ENCODE measurements around the gene SRGAP3.
A peak's percentile ranks its signal among the peaks of the same experiment; 100 is the strongest.

Gene SRGAP3

DNA sequence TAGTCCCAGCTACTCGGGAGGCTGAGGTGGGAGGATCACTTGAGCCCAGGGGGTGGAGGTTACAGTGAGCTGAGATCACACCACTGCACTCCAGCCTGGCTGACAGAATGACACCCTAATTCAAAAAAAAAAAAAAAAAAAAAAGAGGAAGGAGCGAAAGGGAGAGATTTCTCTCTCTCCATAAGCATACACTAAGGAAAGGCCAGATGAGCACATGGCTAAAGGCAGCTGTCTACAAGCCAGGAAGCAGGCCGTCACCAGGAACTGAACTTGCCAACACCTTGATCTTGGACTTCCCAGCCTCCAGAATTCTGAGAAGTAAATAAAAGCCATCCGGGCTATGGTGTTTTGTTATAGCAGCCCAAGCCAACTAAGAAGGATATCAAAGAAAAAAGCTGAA is 7.5 kb downstream of the SRGAP3 start:
- Mint-ChIP-seq H3K27ac (no peak overlapping the region), H3K4me3 (no peak overlapping the region), H3K9me3 (no peaks in the 10 kb centered on the region), H3K4me1 (no peaks in the 10 kb centered on the region), H3K27me3 (no peaks in the 10 kb centered on the region)
- no peak for DNase-seq
- ATAC-seq, result no peak

DNA sequence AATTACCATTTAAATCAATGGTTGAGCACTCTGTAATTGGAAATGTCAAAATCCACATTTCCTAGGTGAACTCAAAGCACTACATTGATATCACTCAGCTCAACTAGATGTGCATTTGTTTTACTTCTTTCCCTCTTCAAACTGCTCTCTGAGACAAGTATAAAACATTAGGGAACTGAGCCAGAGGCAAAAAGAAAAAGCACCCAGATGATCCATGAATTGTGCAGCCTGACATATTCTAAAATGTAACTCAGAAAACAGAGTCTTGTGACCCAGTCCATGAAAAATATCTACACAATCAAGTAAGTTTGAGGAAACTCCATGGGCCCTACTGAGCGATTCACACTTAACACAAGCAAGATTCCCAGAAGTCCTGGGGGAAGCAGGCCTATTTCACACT is 9.8 kb downstream of the SRGAP3 start:
- no peak overlapping the region for H3K27ac Mint-ChIP-seq
- H3K4me1 Mint-ChIP-seq, result no peaks in the 10 kb centered on the region
- no peaks in the 10 kb centered on the region for H3K9me3 Mint-ChIP-seq
- H3K27me3 Mint-ChIP-seq, result no peaks in the 10 kb centered on the region
- no peak overlapping the region for H3K4me3 Mint-ChIP-seq
- DNase-seq (no peak), ATAC-seq (no peak)

DNA sequence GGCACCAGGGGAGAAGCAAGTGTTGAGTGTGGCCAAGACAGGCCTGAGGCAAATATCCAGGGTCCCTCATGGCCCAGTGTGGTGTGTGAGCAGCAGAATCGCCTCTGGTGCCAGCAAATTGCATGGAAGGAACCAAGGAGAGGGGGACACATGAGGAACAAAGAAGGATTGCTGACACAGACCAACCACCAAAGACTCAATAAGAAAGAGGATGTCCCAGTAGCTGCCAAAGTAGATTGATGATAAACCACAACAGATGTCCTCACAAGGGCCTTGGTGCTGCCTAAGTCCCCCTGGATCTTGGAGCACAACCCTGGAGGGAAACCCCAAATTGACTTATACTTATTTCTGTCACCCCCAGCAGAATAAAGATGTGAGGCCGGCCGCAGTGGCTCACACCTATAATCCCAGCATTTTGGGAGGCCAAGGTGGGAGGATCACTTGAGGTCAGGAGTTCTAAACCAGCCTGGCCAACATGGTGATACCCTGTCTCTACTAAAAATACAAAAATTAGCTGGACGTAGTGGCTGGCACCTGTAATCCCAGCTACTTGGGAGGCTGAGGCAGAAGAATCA is 10.6 kb downstream of the SRGAP3 start:
- H3K27ac Mint-ChIP-seq, result no peak overlapping the region
- H3K9me3 Mint-ChIP-seq, result no peaks in the 10 kb centered on the region
- ATAC-seq (no peak), DNase-seq (no peak)
- no peak overlapping the region for H3K4me3 Mint-ChIP-seq
- H3K27me3 Mint-ChIP-seq, result no peaks in the 10 kb centered on the region
- H3K4me1 Mint-ChIP-seq, result no peaks in the 10 kb centered on the region

DNA sequence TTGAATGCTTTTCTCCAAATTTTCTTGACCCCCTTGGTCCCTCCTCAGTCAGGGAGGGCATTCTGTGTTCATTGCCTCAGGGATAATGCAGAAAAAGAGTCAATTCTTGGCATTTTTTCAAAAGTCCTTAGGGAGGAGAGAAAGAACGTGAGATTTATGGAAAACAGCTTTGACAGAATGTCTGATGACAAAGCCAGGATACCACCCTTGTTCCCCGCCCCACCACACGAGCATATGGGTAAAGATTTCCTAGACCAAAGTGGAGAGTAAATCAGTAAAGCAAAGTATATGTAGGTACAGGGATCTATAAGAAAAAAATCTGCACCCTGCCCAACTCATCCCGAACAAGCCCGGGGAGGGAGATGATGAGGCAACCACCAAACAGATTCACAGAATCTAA is 11.2 kb downstream of the SRGAP3 start:
- ATAC-seq (no peak), DNase-seq (no peak)
- Mint-ChIP-seq H3K27ac (no peak overlapping the region), H3K27me3 (no peaks in the 10 kb centered on the region), H3K4me3 (no peak overlapping the region), H3K4me1 (no peaks in the 10 kb centered on the region), H3K9me3 (no peaks in the 10 kb centered on the region)

DNA sequence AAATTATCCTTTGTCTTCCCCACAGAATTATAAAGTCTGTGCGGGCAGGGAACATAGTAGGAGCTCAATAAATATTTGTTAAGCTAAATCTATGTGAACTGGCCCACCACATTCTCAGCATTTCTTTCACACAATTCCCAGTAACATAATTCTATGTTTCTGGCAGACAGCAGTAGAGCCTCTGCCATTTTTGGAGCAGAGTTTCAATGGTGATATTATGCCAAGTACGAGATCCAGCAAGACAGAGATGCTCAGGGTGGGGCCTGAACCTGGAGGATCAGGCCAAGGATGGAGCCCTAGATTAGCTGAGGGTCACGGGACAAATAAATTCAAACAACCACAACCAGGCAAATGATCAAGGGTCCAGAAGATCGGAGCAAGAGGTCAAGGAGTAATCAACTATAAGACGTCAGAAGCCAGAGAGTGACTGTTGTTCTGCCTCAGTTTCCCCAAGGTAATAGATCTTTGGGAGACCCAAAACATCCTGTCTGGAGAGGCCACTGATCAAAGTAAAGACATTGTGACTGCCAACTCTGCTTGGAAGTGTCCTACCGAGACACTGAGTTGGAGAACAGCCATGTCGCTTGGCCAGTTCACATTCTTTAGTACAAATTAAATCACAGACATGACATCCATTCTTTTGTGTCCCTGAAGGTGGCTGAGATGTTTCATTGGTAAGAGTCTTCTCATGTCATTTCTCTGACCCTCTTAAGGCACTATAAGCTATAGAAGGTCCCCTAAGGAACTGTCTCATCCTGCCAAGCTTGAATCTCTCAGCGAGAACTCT is 15.4 kb downstream of the SRGAP3 start:
- Mint-ChIP-seq H3K9me3 (no peaks in the 10 kb centered on the region), H3K4me1 (no peaks in the 10 kb centered on the region)

DNA sequence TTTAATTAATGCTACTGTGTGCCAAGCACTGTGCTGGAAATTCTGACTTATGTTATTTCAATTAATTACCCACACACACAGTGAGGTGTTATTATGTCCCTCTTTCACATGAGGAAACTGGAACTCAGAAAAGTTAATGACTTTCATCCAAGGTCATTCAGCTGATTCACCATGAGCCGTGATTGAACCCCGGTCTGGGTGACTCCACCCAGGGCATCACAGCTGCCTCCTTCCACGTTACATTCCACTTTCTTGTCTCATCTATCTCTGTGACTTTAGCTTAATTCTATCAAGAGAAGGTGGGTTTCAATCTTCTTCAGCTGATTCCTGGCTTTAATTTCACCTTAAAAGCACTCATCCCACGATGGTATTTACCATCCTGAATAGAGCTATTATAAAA is 16.3 kb downstream of the SRGAP3 start:
- no peaks in the 10 kb centered on the region for H3K4me1 Mint-ChIP-seq

More for the DNA sequence above, 15.4 kb downstream of the SRGAP3 start:
- Mint-ChIP-seq H3K4me3 (no peak overlapping the region), H3K27me3 (no peaks in the 10 kb centered on the region), H3K27ac (no peak overlapping the region)
- DNase-seq (no peak), ATAC-seq (no peak)

DNA sequence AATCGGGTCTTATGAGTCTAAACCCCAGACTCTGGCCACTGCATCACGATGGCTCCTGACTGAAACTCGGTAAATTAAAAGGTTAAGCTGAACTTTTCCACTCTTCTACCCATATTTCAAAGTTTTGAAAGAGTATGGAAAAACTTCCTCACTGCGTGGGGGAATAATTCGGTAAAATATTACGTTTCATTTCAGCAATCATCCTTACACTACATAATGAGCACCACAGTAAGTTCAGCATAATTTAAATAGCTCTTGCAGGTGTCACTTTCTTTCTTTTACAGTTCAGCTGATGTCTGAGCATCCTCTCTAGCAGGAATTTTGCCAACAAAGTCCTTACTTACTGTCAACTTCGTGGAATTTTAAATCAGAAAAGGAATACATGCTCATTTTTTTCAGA is 17.5 kb downstream of the SRGAP3 start:
- DNase-seq (no peak), ATAC-seq (no peak)
- Mint-ChIP-seq H3K4me3 (no peak overlapping the region), H3K4me1 (no peaks in the 10 kb centered on the region), H3K9me3 (no peaks in the 10 kb centered on the region), H3K27me3 (no peaks in the 10 kb centered on the region), H3K27ac (no peak overlapping the region)

More for the DNA sequence above, 16.3 kb downstream of the SRGAP3 start:
- Mint-ChIP-seq H3K9me3 (no peaks in the 10 kb centered on the region), H3K27me3 (no peaks in the 10 kb centered on the region), H3K27ac (peak overlapping the region in 1 of 2 donors; percentile 92), H3K4me3 (no peak overlapping the region)
- DNase-seq (no peak), ATAC-seq (no peak)

DNA sequence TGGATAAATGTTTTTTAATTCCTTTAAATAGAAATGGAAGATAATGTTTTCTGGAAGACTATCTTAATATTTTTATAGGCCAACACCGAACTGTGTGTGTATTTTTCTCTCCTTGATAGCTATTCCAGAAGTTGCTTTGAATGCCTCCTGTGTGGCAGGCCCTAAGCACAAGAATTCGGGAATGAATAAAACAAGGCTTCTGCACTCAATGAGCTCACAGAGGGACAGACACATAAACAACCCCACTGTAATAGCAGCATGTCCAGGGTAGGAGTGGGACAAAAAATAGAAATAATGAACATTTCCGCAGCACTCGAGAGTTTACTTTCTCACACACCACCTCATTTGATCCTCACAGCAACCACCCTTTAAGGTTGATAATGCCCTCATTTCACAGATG is 18.0 kb downstream of the SRGAP3 start:
- ATAC-seq, result no peak
- Mint-ChIP-seq H3K4me3 (no peak overlapping the region), H3K27ac (no peak overlapping the region), H3K9me3 (no peaks in the 10 kb centered on the region), H3K27me3 (no peaks in the 10 kb centered on the region), H3K4me1 (no peaks in the 10 kb centered on the region)
- DNase-seq, result no peak

DNA sequence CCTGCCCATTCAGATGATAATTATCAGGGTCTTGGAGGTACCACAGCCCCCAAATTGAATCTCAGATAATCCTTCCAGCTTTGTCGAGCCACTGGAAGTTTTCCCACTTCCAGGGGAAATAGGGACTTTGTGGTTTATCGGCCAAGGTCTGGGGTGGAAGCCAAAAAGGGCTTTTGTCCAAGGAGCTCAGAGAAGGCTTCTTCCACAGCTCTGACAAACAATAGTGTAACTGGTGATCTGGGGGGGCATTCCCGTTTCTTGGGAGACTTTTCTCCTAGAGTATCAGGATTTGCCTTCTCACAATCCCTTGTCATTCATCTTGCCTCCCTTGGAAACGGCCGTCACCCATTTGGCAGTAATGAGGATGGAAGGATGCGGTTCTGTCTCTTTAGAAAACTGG is 18.4 kb downstream of the SRGAP3 start:
- Mint-ChIP-seq H3K27ac (no peak overlapping the region), H3K27me3 (no peaks in the 10 kb centered on the region), H3K4me3 (no peak overlapping the region), H3K4me1 (no peaks in the 10 kb centered on the region), H3K9me3 (no peaks in the 10 kb centered on the region)
- no peak for ATAC-seq
- no peak for DNase-seq

DNA sequence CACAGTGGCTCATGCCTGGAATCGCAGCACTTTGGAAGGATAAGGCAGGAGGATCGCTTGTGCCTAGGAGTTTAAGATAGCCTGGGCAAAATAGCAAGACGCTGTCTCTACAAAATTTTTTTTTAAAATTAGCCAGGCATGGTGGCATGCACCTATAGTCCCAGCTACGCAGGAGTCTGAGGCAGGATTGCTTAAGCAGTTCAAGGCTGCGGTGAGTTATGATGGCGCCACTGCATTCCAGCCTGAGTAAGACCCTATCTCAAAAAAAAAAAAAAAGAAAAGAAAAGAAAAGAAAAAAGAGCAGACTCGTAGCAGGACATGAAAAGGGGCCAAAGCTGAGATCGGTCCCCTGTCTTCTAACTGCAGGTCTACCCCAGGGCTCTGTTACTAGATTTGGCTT is 18.9 kb downstream of the SRGAP3 start:
- Mint-ChIP-seq H3K9me3 (no peaks in the 10 kb centered on the region), H3K27ac (no peak overlapping the region), H3K4me3 (no peak overlapping the region), H3K27me3 (no peaks in the 10 kb centered on the region), H3K4me1 (no peaks in the 10 kb centered on the region)
- DNase-seq, result no peak
- ATAC-seq, result no peak

DNA sequence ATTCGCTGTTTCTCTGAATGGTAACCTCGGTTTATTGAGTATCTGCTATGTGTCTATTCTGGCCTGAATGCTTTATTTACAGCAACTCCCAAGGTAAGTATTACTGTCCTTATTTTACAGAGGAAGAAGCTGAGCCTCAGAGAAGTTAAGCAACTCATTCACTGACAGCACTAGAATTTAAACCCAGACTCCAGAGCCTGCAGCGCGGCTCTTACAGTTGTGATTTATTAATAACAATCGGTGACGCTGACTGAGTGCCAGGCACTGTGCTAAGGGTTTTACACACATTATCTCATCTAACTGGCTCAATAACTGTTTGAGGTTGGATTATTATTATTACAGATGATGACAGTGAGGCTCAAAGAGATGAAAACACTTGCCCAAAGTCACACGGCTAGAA is 19.6 kb downstream of the SRGAP3 start:
- Mint-ChIP-seq H3K9me3 (no peaks in the 10 kb centered on the region), H3K4me3 (no peak overlapping the region), H3K27ac (peak overlapping the region in 1 of 2 donors; percentile 44), H3K4me1 (peaks cover 4% of the 10 kb centered on the region), H3K27me3 (no peaks in the 10 kb centered on the region)
- DNase-seq, result no peak
- no peak for ATAC-seq

DNA sequence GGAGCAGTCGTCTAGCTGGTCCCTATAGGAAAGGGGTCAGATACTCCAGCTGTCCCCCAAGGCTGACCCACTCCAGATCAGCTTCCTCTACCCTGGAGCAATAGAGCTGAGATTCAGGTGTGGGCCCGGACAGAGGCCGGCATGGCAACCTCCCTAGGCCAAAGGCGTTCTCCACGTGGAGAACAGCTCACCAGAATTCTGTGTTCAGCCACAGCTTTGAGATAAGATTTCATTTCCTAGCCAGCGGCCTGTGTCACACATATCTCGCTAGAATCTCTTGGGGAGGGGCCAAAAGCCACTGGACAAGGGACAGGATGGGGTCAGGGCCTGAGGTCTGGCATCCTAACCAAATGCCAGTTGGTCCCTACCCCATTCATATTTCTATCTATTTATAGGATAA is 20.1 kb downstream of the SRGAP3 start:
- DNase-seq (no peak), ATAC-seq (no peak)
- Mint-ChIP-seq H3K4me1 (peaks cover 10% of the 10 kb centered on the region), H3K27ac (no peak overlapping the region), H3K27me3 (no peaks in the 10 kb centered on the region), H3K4me3 (no peak overlapping the region), H3K9me3 (no peaks in the 10 kb centered on the region)

DNA sequence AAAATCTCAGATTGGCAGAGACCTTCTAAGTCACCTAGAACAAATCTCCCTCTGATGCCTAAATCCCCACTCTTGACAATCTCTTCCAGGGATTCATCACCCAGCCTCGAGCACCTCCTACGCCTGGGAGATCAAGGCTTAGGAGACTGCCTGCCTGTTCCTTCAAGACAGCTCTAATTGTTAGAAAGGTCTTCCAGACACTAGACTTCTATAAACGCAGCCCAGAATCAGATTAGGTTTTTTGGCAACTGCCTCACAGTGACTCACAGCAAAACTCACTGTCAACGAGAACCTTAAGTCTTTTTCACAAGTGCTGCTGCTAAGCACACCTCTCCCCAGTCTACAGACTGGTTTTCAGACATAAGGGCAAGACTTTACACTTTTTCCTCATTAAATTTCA is 23.1 kb downstream of the SRGAP3 start:
- DNase-seq, result no peak
- no peak overlapping the region for H3K27ac Mint-ChIP-seq
- peaks cover 22% of the 10 kb centered on the region for H3K4me1 Mint-ChIP-seq
- H3K27me3 Mint-ChIP-seq, result no peaks in the 10 kb centered on the region
- no peaks in the 10 kb centered on the region for H3K9me3 Mint-ChIP-seq
- ATAC-seq, result no peak
- H3K4me3 Mint-ChIP-seq, result no peak overlapping the region

DNA sequence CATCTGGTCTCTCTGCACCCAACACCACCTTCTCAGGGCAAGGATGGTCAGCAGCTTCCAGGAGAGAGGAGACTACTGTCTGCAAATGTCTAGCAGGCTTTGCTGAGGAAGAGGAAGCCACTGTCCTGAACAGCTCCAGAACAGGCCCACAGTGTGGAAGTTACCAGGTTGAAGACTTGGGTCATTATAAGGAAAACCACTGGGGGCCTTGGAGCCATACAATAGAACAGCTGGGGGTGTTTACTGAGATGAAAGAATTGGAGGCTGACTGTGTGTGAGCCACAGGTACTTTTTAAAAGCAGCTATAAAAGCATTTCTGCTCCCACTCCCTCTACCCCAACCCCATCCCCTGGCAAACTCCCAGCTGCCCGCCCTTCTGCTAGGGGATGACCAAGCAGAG is 24.2 kb downstream of the SRGAP3 start:
- Mint-ChIP-seq H3K4me3 (no peak overlapping the region), H3K4me1 (peaks cover 22% of the 10 kb centered on the region)

DNA sequence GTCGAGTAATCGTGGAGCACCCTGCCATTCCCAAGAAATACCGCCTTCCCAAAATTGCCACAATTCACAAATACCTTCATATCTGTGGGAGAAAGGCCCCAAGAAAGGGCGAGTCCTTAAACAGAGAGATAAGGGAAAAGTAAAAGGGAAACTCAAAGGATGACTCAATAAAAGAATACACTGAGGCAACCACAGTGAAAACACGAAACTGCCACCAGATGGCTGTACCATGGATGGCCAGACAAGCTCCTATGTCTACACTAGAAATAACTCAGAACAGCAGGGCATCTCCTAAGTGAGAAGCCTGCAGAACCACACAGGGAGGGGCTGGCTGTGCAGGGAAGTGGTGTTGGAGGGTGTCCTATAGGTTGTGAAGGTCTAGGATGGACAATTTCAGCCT is 25.0 kb downstream of the SRGAP3 start:
- H3K4me3 Mint-ChIP-seq, result no peak overlapping the region
- ATAC-seq, result peak; percentile 87
- H3K4me1 Mint-ChIP-seq, result peaks cover 22% of the 10 kb centered on the region
- no peaks in the 10 kb centered on the region for H3K9me3 Mint-ChIP-seq
- peak in 1 of 2 donors; percentile 23 for DNase-seq
- peak overlapping the region in 1 of 2 donors; percentile 12 for H3K27ac Mint-ChIP-seq
- H3K27me3 Mint-ChIP-seq, result no peaks in the 10 kb centered on the region

More for the DNA sequence above, 24.2 kb downstream of the SRGAP3 start:
- no peaks in the 10 kb centered on the region for H3K9me3 Mint-ChIP-seq
- DNase-seq, result no peak
- H3K27me3 Mint-ChIP-seq, result no peaks in the 10 kb centered on the region
- no peak for ATAC-seq
- peak overlapping the region; percentile 59 to 89 for H3K27ac Mint-ChIP-seq

DNA sequence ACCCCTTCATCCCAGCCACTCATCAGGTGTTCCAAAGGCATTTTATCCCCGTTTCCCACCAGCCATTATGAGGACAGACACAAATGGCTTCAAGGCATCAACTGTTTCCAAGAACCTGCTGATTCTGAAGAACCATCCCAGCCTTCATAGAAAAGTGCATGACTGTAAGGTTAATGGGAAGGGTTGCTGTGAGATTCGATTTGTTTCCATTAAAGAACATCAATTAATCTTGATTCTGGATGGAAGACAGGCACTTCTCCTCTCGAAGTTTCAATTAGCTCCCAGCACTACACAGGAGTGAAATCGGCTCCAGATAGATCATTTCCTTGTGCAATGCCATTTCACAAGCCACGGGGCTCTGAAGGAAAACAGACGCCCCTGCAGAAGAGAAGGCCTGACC is 25.8 kb downstream of the SRGAP3 start:
- Mint-ChIP-seq H3K9me3 (no peaks in the 10 kb centered on the region), H3K4me1 (peaks cover 22% of the 10 kb centered on the region), H3K27me3 (no peaks in the 10 kb centered on the region), H3K27ac (no peak overlapping the region), H3K4me3 (no peak overlapping the region)
- no peak for ATAC-seq
- no peak for DNase-seq
